HG03175 (cell line): Measurements from ENCODE around the gene MGMT.

ENCODE experiments used
- ATAC-seq: cut with Tn5 transposase; IDR thresholded peaks from one replicate; pipeline ENCODE4 v1.9.1; 2021; ENCODE audit warnings: mild to moderate bottlenecking, moderate library complexity; ENCODE audit not compliant: unreplicated experiment

Gene MGMT

DNA sequence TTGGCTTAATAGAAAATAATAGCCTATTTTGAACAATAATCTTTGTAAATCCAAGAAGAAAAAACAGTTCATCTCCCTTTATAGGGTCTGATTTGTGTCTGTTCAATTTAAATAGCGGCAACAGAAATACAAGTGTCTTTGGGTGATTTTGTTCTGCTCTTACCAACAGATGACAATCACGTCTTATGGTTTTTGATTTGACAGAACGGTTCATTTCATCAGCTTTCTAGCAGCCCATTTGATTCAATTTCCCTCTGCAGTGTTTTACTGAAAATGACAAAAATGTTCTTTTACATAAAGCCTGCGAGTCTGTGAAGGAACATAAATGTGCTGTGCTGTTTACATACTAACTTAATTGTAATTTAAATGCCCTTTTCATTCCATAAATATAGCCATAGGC lies 180.5 kb downstream of the MGMT start:
- ATAC-seq = no peak

DNA sequence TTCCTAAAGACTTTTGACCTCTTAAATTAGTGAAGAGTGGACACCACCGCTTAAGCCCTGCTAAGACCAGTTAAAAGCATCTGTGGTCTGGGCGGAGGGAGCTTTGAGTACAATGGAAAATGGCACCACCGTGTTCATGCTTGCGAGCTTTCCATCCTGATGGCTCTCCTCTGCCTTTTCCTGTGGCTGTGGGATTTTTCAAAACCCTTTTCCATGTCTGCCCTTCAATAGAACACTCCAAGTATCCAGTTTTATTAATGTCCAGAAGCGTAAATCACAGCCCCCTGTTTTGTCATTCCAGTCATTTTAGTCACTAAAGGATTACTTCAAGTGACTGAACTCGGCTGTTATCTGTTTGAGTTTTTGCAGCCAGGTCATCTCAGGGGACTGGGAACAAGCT lies 181.8 kb downstream of the MGMT start:
- no peak for ATAC-seq

DNA sequence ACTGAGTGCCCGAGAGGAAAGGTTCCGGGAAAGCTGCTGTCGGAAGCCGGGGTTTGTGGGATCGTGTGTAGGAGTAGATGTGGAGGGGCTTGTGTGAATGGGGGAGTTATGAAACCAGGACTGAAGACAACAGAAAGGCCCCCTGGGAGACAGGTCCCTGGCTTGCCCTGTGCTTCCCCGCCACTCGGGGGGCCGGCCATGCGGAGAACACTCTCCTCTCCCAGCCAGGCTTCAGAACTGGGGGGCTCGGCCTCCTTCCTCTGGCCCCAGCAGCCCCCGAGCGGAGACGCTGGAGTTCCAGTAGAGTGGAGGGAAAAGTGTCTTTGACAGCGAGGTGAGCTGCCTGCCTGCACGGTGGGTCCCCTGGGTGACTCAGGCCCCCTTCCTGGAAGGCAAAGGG lies 185.0 kb downstream of the MGMT start:
- ATAC-seq = no peak

DNA sequence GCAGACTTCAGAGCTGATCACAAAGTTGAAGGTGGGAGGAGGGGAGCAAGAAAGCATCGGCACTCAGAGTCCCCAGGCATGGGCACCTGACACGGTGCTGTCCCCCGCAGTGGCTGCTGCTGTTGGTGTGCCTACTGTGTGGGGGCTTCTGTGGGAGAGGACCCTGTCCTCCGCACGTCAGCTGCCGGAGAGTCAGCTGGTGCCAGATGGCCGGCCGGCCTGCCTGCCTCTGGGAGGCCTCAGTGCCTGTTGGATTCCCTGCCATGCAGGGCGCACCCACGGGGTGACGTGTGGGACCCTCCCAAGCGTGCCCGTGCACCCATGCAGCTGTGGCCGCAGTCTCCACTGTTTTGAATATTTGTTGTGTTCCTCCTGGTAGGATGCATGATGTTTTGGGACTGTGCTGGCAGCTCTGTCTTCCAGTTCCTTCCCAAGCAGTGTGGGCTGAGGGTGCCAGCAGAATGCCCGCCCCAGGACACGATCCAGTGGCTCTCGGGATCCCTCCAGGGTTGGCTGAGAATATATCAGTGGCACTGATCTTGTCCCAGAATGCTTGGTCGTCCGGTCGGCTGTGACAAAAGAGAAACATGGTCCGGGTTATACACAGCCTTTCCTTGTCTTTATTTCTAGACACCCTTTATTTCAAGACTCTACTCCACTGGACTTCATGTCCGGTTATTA lies 185.6 kb downstream of the MGMT start:
- ATAC-seq = no peak

DNA sequence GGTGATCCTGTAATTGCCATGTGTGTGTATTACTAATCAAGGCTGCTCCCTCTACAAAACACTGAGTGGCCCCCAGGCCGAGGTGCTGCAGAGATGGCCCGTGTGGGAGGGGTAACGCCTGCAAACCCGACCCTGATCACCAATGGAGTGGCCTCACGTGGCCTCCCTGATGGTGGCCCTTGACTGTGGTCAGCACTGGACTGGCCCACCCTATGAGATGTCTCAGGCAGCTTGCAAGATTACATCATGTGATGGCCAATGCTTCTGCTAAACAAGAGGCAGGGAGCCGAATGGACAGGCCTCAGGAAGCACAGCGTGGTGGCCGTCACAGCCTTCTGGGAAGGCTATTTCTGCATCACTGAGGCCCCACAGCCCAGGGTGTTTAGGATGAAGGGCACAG lies 186.4 kb downstream of the MGMT start:
- no peak for ATAC-seq

DNA sequence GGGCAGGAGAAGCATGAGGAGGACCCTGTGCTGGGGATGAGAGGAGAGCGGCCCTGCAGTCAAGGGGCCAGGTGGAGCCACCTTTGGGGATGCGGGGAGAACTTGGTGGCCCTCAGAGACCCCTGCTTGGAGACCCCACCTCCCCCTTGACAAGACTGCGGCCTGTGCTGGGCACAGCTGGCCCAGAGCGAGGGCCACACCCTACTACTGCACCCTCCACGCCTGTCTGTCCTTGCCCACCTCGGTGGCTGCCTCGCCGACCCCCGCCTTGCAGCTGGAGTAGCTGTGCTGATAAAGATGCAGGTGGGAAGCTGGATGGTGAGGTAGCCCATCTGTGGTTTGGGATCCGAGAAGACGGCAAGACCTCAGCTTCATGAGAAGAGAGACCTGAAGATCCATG lies 186.8 kb downstream of the MGMT start:
- no peak for ATAC-seq

DNA sequence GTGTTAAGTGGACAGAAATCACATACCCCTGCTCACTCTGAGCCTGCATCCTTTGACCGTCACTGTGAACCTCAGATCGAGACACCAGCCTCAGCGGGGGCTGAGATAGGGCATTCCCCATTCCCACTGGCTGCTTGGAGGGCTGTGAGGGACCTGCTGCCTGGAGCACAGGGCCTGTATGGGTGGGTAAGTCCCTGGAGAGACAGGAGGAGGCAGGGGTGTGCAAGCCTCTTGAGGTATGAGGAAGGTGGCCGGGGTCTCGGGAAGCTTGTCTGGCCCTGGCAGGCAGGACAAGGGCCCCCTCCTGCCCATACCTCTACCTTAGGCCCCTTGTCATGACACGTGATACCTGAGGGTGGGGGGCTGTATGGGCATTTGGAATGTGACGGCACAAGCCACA lies 187.4 kb downstream of the MGMT start:
- no peak for ATAC-seq

DNA sequence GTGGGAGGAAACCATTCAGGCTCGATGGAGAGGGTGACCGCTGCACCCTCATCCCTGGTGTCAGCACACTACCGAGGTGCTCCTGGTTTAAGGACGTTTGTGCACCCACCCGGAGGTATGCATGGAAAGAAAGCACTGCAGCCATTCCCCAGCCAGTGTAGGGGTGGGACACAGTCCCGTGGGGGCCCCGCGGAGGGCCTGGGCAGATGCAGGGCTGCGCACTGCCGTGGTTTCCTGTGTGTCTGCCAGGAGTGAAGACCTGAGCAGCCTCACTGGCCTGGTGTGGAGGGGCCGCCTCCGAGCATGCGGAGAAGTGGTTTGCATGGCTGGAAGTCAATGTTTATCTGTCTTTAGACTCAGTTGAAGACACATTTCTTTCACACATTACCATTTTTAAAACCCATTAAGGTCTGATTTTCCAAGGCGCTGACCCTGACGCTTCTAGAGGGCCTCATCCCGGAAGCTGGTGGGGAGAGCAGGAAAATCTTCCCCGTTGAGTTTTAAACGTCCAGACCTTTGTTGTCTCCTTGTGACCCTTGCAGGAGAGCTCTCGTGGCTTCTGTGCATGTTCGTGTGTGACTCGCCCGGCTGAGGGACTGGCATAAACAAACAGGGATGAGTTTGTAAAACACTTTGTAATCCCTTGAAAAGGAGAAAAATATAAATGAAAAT lies 188.1 kb downstream of the MGMT start:
- no peak for ATAC-seq

DNA sequence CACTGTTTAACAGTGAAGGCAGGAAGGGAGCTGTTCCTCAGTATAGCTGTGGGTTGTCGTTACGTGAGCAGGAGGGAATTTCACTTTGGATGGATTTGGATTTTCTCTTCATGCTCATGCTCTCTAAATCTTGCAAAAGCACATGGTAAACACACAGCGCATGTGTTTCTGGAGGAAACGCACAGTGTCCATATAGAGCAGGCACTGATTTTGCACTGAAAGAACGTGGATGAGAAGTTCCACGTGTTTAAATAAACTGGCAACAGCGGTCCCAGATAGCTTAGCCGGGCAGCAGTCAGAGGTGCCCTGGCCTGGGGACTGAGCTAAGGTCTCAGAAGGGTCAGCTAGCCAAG lies 188.6 kb downstream of the MGMT start:
- ATAC-seq = no peak

DNA sequence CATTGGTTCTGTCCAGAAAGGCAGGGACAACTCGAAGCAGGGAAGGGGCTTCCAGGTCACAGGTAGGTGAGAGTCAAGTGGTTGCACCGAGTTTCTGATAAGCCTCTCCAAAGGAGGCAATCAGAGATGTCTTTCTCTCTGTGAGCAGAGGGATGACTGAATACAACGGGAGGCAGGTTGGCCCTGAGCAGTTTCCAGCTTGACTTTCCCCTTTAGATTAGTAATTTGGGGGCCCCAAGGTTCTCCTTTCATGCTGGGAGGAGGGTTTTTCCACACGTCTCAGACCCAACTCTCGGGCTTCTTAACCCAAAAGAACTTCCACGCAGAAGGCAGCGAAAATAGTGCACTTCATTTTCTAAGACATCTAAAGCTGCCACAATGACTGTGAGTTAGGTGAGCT lies 189.6 kb downstream of the MGMT start:
- no peak for ATAC-seq

DNA sequence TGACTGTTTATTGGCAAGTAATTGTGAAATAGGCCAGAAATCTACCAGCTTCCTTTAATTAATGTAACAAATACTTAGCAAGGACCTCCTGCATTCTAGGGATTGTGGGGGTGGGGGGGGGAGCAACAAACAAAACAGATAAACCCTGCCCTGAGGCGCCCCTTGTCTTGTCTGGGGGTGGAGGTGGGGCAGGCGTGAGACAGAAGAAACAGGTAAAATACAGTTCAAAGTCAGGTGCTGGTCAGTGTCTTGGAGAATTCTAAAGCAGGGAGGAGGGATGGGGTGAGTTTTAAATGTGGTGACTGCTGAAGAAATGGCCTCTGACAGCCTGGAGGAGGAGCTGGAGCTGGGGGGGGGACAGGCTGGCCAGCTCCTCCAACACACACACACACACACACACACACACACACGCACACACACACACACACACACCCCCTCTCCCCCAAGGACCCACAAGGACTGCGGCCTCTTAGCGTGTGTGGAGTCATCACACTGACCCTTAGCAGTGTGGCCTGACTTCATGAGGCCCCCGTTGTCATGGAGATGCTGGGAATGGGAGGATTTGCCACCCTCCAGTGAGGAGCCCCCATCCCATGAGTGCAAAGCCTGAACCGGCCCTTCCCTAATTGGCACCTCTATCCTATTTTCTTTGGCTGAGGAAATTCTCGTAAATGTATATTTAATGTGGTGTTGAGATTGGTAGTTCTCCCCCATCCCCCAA lies 190.4 kb downstream of the MGMT start:
- ATAC-seq = no peak

DNA sequence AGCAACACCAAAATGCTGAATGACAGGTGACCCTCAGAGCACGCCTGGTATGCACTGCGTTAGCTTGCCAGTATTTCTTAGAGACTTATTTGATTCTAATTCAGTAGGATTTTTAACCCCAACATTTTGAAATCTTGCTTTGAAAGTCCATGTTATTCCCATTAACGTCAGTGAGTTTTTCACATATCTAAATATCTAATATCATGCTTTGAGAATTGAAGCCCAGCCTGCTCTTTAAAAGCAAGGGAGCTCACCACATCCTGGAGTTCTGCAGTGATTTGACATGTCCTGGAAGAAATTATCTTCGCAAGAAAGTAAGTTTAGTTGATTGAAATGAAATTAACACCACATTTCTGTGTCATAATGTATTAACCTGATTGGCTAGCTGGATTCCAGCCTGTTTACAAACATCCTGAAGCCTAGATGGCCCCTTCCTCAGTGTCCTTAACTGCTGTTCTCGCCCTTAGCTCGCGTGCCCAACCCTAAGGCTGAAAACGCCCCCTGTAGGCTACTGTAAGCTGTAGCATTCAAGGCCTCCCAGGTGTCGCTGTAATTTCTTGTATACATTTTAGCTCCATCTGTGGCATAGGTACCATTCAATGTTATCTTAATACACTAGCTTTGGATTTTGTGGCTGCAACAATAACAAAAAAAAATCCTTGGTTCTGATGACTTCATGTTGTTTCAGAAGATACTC lies 191.5 kb downstream of the MGMT start:
- ATAC-seq = no peak

DNA sequence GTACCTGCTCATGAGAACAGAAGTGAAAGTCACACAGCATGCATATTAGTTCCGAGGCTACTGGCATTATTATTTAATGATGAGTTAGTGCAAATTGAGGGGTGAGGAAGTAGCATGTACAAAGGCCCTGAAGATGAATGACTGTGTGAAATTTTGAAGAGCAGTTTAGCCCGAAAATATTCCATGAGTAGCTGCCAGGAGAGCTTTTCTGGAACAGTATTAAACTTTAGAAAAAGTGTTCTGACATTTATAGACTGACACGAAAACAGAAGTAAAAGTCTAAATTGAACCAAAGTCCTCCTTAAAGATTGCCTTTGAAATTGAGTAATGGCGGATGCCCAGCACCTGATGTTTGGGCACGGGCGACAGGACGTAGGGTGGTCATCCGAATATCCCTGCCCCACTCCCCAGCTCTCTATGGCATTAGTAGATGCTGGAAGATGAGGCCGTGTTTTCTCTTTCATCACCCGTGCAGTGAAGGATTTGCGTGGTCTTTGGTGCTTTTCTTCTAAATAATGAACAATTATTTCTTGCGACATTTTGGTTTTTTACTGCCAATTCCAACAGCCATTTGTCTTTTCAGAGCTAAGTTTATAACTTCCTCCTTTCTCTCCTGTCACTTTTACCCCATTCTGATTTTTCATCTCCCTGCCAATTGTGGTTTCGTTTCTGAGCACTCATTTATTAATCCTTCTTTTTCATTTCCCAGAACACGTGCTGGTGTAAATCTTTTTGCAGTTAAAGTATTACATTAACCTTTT lies 192.6 kb downstream of the MGMT start:
- ATAC-seq = no peak

DNA sequence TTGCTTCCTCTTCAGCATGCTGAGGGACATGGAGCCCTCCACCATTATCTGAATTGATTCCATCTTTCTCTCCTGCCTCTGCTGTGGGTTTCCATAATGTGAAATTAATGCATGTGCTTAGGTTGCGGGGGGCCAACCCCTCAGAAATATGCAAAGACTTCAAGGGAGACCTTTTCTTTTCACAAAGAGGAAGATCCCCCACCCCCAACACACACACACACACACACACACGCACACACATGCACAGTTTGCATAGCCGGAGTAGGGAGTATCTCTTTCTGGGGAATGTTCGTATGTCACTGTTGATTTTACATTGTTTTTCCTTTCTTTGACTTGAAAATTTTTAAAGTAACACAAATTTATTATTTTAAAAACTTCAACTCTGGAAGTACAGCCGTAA lies 193.5 kb downstream of the MGMT start:
- no peak for ATAC-seq

DNA sequence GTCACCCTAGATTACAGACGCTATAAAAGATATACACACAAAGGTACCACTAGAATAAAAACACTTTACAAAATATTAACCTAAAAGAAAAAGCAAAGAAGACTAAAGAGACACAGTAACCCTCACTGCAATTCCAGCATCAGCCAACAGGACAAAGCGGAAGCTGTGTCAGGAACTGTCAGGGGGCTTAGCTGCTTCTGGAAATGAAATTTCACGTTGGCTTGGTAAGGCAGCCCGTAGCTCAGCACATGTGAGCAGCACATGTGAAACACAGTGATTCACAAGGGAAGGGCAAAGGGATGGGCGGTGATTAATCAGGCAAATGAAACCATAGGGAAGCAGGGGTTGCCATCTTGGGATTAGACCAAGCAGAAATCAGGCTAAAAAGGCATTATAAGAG lies 195.4 kb downstream of the MGMT start:
- ATAC-seq = no peak

DNA sequence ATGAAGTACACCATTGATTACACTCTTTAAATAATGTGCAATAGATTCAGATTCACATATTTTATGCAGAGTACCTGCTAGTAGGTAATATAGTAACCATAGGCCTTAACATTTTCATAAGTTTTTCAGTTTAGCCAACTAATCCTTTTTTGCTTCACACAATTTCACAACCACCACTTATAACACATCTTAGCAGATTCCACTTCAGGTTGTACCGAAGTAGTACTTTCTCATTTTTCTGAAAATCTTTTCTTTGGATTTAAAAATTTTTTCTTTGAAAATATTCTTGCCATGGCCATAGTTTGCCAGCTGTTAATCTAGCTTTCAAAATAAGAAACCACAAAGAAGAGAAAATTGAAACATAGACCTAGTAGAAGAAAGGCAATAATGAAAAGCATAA lies 203.1 kb downstream of the MGMT start:
- no peak for ATAC-seq

DNA sequence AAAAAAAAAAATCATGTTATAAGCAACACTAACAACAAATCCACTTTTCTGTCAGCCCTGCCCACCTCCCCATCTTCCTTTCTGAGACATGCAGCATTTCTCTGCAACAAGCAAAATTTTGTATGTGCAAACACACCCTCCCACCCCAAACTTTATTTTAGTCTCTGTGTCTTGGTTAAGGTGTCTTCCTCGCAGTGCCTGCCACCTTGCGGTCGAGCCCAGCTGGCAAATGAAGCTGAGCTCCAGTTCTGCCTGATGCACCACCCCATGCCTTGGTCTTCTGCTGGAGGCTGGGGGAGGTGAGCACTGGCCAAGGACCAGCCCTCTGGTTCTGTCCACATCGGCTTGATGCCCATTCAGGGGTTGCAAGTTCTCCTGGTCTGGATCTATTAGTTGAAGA lies 206.3 kb downstream of the MGMT start:
- no peak for ATAC-seq

DNA sequence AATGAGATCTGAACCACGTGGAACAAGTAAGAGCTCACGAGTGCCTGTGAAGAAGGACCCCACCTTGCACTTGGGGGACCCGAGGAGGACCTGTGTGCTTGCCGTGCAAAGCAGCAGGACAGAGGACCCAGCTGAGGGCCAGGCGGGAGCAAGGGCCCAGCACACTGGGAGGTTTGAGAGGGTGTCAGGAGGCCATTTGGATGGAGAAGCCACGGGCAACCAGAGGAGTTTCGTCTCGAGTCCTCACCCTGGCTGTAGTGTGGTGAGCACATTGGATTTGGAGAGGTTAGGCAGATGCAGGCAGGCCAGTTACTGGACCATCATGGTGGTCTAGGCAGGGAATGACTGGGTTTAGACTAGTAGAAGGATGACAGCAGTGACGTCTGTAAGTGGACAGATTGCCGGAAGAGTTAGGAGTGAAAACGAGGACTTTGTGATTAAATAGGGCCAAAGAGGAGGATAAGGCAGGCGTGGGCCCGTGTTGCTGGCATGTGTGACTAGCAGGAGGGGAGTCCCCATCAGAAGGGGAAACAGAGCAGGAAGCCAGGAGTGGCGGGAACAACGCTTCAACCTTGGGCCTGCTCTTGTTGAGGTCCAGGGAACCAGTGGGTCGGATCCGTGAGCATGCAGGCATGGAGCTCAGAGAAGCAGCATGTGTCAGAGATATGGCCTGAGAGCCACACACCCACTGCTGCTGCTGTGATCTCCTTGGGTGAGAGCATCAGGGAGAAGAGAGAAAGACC lies 208.2 kb downstream of the MGMT start:
- no peak for ATAC-seq

DNA sequence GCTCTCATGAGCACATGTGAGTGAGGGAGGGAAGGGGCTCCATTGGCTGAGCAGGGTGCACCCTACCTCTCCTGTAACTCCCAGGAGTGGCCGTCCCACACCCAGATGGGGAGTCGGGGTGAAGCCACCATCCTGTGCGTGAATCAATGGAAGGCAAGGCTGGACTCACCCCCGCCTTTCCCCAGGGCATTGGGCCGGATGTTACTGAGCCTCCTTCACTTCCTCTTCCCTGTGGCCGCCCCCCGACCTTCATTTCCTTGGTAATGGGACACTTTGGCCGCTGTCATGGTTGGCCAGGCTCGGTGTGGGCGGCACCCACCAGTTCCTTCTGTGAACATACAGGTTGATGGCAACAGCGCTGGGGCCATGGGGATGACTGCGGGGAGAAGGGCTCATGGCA lies 209.0 kb downstream of the MGMT start:
- ATAC-seq = no peak

DNA sequence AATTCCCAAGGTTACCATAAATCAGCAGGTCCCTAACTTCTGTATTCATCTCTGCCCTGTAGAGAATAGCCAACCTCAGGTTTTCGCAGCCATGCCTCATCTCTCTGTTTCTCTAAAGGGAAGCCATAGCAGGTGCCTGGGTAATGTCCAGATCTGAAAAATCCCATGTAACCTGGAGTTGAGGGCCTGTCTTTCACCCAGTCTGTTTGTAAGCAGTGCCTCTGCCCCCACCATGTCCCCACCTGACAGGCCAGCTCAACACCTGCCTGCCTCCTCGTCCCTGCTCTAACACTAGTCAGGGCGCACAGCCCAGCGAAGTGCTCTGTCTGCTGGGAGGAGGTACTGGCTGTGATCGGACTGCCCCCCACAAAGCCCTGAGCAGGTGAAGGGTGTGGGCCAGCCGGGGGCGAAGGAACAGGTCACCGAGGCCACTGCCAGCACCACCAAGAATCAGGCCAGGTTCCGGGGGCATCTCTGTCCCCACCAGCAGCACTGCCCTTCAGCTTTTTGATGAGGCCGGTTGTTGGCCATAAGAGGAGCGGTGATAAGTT lies 210.4 kb downstream of the MGMT start:
- no peak for ATAC-seq
